Esophagus squamous epithelium (tissue), 4 donors: ENCODE results near the gene FOXK1.

ENCODE experiments used
- CTCF ChIP-seq, 6 experiments: fragments of 450-650 bp in 4 of 6; fragments of 200-600 bp in 2 of 6; sonication (generic) in 2 of 6; IDR thresholded peaks; one replicate each; pipeline ENCODE4 v1.5.1; 2016 to 2019; ENCODE audit warnings: antibody characterized with exemption in 6 of 6, mild to moderate bottlenecking in 4 of 6, moderate library complexity in 4 of 6
- POLR2A ChIP-seq, 4 donors: fragments of 450-650 bp; IDR thresholded peaks; one replicate each; pipeline ENCODE4 v1.6.1; 2017; ENCODE audit warnings: antibody characterized with exemption in 4 of 4, mild to moderate bottlenecking in 4 of 4, moderate library complexity in 3 of 4

- no peak for TF ChIP-seq CTCF (IDR thresholded peaks at IDR 0.05)
- TF ChIP-seq POLR2A (IDR thresholded peaks at IDR 0.05): no peak
These were observed 100.5 kb downstream of the FOXK1 start for GRCh38 chr7:4782333-4783291.
